Activated naive CD8-positive, alpha-beta T cell treated with anti-CD3 and anti-CD28 coated beads, Interleukin-2, amount 50 U/mL, for 16 hours (primary cell): ENCODE measurements around the gene ZSCAN21.

Experiments
- DNase-seq: peaks from one replicate; pipeline ENCODE4 v3.0.0-alpha.2; 2020; ENCODE audit warnings: low read depth, low spot score

The ZSCAN21 gene

DNA sequence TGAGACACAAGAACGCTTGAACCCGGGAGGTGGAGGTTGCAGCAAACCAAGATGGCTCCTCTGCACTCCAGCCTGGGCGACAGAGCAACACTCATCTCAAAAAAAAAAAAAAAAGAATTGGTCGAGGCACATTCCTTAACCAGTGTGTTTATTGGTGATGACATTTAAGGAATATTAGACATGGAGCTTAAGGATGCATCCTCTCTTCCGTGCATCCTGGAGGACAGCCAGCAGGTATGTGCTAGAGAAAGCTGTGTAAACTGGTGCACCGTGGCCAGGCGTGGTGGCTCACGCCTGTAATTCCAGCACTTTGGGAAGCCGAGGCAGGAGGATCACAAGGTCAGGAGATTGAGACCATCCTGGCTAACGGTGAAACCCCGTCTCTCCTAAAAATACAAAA lies 22.4 kb upstream of the ZSCAN21 start:
- no peak for DNase-seq

DNA sequence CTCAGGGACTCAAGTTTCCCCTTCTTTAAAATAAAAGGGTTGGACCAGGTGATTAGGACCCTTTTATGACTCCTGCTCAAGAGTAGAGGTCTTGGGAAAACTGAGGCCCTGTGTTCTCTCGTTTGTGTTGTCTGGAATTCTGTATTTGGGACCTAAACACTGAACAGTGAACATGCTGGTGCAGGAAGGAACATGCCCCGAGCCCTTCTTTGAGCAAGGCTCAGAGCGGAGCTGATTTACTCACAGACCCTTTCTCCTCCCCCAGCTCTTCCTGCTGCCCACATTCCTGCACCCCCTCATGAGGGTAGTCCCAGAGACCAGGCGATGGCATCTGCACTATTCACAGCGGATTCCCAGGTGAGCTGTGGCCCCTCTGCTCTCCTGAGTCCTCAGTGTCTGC lies 20.0 kb upstream of the ZSCAN21 start:
- no peak for DNase-seq

DNA sequence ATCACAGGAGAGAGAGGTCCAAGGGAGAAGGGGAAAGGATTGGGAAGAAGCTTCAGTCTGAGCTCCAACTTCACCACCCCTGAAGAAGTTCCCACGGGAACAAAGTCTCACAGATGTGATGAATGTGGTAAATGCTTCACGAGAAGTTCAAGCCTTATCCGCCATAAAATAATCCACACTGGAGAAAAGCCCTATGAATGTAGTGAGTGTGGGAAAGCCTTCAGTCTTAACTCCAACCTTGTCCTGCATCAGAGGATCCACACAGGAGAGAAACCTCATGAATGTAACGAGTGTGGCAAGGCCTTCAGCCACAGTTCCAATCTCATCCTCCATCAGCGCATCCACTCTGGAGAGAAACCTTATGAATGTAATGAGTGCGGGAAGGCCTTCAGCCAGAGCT lies 16.0 kb upstream of the ZSCAN21 start:
- DNase-seq = no peak

DNA sequence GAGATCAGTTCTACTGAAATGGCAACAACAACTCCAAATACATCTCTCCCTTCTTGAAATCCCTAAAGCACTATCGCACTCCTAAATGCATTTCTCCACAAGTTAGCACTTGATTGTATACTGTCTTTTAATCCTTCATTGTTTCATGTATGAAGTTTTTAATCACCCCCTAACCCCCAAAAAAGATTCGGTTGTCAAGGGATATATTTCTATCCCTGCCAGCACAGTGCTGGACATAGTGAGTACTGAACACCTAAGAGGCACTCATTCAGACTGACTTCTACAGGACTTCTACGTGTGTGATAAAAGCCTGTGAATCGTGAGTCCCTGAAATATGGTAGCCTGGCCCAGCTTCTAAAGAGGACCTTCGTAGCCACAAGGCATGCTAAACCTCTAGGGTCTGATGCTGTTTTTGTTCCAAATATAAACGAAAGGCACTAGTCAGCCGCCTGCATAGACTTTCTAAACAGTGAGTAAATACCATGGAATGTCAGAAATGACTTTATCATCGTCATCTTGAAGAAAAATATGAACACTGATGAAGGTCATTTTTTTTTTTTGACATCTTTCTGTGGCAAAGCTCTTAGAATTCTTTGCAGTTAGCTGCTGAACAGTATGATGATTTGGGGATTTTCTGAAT lies 14.6 kb upstream of the ZSCAN21 start:
- no peak for DNase-seq

DNA sequence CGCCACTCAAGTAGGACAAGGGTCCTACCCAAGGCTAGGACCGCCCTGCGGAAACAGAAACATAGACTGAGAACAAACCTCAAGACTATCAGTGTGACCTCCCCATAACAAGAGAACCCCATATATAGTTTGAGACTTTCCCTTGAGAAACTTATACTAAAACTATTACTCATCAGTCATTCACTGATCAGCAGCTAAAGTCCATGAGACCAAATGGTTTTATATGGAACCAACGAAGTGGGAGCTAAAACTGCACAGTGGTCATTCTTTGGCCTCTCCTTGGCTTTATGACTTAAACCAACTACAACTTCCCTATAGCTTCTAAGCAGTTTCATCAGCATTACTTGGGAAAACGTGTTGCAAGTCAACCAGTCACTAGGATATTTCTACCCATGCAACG lies 13.7 kb upstream of the ZSCAN21 start:
- no peak for DNase-seq

DNA sequence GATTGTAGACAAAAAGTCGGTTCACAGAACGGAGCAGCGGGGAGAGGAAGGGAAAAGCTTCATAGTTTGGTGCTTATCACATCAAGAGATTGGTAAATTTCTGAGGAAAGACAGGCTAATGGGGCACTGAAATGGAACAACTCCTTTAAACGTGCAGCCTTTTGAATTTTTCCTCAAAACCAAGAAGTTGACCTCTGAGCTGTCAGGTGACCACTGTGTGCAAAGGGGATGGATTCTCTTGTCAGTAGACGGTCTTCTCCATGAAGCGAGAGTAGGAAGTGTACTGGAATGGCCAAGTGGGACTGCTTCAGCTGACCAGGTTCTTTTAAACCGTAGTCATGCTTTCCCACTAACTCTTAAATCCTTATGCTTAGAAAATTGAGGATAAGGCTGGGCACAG lies 11.2 kb upstream of the ZSCAN21 start:
- DNase-seq = no peak

DNA sequence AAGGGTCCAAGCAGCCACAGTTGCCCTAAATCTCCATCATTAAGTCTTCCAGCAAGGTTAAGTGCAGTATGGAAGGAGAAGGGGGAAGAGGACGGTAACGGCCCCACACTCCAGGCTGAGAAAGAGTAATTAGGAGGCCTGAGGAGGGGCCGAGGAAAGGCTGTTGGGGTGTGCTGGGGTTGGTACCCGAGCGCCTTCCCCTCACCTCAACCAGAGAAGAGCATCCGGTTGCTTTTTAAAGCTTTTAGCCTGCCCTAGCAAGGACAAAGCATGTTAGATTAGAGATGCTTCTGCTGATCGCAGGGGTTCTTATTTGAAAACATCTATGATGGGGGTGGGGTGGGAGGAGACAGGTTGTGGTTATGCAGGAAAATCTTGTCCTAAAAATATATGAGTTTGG lies 9.0 kb upstream of the ZSCAN21 start:
- DNase-seq = no peak

DNA sequence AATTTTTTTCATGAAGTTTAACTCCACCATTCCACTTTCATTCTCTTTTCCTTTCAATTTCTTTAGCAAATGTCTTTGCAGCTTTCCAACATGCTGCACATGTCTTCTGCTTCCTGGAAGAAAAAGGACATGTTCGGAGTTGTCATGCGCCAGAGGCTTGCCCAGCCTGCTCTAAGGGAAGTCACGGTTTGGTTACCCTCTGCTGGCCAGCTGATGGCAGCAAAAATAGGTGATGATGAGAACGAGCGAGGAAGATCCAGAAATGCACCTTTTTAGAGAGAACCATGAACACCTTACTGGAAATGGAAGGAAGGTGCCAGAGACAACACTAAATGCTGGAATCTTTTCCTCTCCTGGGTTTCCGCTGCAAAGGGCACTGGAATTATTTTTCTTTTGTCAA lies 4.9 kb upstream of the ZSCAN21 start:
- no peak for DNase-seq

DNA sequence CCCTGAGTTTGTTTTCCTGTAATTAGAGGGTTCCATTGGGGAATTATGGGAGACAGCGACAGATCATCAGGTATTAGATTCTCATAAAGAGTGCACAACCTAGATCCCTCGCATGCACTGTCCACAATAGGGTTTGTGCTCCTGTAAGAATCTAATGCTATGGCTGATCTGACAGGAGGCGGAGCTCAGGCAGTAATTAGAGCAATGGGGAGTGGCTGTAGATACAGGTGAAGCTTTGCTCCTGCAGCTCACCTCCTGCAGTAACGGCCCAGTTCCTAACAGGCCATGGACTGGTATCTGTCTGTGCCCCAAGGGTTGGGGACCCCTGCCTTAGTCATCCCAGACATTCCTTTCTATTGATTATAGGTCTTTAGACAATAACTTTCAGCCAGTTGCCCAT lies 894 bp upstream of the ZSCAN21 start:
- DNase-seq = no peak

DNA sequence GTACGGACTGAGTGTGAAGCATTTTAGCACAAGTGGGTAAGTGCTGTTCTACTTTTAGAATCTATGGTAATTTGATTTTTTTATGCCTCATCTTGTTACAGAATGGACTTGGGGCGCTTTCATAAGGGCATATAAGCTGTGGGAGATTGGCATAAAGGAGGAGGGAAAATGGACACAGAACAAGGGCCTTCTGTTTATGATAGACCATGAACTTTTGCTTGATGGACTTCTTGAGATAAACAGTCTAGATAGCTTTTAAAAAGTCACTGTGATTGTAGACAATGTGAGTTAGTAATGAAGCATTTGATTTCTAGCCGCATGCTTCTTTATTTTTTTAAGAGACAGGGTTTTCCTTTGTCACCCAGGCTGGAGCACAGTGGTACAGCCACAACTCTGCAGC lies 2.0 kb downstream of the ZSCAN21 start:
- no peak for DNase-seq

DNA sequence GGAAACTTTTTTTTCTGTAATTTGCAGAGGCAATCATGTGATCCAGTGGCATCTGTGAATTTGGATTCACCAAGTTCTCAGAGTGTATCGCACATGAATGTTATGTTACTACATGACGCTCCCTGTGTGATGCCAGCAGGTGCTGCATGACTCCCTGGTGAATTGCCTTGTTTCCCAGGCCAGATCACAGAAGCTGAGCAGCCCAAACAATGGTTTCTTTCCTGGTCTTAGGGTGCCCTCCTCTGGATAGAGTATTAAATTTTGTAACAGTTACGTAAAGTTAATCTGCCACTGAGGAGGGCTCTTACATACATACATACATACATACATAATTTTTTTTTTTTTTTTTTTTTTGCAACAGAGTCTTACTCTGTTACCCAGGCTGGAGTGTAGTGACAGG lies 3.6 kb downstream of the ZSCAN21 start:
- no peak for DNase-seq

DNA sequence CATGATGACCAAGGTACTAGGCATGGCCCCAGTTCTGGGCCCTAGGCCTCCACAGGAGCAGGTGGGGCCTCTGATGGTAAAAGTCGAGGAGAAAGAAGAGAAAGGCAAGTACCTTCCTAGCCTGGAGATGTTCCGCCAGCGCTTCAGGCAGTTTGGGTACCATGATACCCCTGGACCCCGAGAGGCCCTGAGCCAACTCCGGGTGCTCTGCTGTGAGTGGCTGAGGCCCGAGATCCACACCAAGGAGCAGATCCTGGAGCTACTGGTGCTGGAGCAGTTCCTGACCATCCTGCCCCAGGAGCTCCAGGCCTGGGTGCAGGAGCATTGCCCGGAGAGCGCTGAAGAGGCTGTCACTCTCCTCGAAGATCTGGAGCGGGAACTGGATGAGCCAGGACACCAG lies 7.4 kb downstream of the ZSCAN21 start:
- no peak for DNase-seq

DNA sequence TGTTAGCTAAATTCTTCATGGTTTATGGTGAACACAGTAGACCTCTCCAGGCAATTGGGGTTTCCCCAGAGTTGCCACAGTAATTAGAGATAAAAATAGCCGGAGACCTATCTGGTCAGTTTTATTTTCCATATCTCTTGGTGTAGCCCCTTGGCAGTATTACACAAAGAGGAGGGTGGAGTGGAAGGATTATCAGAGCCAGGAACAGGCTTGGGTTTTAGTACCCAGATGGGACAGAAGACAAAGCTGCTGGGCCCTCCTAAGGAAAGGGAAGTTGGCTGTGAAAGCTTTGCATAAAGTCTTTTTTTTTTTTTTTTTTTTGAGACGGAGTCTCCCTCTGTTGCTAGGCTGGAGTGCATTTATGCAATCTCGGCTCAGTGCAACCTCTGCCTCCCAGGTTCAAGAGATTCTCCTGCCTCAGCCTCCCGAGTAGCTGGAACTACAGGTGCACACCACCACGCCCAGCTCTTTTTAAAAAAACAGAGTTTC lies 9.7 kb downstream of the ZSCAN21 start:
- DNase-seq = no peak

DNA sequence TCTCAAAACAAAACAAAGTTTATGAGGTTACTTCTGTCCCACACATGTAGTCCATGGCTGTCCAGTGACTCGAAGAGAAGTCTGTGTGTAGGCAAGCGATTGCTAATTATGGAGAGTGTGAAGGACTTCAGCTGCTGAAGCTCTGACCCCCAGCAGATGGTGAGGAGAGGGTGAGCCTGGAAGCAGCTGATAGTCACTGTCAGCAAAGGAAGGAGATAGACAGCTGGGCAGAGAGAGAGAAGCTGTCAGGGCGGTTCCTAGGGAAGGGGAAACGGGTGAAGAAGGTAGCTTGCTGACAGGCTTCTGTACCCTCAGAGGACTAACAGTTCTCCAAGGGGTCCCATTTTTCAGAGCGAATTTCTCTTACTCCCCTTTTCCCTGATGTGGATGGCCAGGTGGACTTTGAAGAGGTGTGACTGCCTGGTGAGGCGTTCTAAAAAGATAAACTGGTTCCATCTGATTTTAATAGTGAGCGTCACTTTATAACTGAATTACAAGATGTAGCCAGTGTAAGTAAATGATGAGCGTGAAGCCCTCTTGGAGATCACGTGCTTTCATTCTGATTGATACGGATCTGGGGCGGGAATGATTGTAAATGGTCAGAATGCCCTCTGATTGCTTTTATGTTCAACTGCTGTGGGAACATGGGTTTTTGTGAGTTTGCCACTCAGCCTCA lies 12.1 kb downstream of the ZSCAN21 start:
- no peak for DNase-seq

DNA sequence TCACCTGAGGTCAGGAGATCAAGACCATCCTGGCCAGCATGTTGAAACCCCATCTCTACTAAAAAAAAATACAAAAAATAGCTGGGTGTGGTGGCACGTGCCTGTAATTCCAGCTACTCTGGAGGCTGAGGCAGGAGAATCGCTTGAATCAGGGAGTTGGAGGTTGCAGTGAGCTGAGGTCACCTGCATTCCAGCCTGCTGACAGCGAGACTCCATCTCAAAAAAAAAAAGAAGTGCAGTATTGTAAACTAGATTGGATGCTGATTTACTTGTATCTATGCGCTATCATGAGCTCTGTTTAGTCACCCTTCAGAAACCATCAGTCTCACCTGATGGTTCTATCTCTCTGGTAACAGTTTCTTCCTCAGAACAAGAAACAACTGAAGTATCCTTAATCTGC lies 13.8 kb downstream of the ZSCAN21 start:
- no peak for DNase-seq

DNA sequence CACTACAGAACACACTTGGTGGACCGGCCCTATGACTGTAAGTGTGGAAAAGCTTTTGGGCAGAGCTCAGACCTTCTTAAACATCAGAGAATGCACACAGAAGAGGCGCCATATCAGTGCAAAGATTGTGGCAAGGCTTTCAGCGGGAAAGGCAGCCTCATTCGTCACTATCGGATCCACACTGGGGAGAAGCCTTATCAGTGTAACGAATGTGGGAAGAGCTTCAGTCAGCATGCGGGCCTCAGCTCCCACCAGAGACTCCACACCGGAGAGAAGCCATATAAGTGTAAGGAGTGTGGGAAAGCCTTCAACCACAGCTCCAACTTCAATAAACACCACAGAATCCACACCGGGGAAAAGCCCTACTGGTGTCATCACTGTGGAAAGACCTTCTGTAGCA lies 14.6 kb downstream of the ZSCAN21 start:
- DNase-seq = no peak

DNA sequence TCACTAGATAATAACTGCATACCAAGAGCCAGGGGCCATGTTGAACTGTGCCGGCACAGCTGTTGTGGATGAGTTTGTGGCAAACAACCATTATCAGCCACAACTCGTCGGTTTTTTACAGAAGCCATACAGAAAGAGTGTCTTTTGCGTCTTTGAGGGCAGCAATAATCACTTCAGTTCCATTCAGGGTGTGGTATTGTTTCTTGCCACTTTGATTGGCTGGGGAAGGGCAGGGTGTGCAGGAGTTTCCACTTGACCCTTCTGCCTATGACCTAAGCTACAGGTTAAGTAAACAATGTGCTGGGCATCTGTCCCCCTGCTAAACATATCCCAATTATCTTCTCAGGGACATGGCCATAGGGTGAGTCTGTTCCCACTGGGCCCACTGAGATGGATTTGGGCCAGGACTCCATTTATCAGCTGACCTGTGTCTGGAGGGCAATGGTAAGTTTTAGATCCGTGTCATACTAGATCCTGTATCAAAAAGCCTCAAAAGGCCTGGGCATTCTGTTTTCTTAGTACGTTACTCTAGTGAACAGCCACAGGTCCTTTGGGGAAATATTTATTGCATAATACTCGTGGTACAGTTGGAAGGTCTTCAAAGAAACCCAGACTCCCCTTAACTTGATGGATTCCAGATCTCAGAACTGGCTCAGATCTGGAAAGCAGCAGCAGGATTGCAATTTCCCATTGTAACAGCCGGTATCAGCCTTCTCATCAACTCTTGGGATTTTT lies 16.0 kb downstream of the ZSCAN21 start:
- no peak for DNase-seq

DNA sequence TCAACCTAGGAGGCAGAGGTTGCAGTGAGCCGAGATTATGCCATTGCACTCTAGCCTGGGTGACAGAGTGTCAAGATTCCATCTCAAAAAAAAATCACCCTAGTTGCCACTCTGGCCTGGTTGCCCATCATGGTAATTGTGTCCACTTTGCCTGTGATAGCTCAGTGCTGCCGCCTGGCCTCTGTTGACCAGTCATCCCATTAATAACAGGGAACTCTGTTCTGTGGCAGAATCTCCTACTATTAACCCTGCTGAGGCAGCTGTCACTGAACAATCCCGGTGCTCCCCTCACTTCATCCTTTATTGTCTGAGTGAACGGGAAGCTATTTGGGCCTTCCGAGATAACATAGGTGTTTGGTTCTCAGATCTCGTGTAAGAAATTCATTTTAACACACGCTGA lies 17.4 kb downstream of the ZSCAN21 start:
- DNase-seq = no peak

DNA sequence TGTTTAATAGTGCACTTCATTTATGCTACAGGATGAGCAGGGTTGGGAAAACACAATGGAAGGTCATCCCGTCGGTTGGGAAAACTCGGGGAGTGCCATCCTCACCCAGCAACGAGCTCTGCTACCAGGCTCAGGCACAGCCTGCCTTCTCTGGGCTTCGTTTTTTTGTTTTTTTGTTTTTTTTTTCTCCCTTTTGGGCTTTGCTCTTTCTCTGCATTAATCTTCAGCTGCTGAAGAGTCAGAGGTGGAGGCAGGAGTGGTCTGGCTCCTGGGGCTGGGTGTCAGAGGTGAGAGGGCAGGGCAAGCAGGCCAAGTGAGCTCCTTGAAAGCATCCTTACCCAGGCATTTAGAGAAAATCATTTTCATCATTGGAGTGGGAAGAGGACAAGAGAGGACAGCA lies 20.4 kb downstream of the ZSCAN21 start:
- no peak for DNase-seq

DNA sequence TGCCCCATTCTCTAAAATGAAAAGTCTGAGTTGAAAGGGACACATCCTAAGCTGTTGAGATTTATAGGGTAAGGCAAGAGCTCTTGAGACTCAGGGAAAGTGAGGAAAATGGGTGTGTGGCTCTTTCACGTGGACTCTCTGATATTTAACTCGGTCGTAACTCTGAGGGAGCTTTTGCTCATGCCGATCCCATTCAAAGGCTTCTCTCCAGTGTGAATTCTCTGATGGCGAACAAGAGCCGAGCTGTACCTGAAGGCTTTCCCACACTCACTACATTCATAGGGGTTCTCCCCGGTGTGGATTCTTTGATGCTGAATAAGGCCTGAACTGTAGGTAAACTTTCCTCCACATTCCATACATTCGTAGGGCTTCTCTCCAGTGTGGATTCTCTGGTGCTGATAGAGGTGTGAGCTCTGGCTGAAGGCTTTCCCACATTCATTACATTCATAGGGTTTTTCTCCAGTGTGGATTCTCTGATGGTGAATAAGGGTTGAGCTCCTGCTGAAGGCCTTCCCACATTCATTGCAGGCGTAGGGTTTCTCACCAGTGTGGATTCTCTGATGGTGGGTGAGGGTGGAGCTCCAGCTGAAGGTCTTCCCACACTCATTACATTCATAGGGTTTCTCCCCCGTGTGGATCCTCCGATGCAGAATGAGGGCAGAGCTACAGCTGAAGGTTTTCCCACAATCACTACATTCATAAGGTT lies 21.6 kb downstream of the ZSCAN21 start:
- no peak for DNase-seq

DNA sequence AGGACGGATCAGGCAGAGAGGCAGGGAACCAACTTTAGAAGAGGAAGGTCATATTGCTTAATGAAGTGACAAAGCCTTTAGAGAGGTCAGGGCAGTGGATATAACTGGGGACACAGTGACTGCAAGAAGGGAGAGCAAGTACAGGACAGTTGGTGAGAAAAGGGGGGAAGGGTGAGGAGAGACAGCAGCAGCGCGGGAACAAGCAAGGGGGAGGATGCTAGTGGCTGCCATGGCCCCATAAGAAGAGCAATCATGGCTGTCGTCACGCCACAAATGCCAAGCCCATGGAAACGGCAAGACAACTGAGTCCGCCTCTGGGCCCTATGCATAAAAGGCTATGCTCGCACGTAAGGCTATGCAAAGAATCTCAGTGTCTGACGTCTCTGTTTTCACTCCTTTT lies 22.9 kb downstream of the ZSCAN21 start:
- DNase-seq = no peak

DNA sequence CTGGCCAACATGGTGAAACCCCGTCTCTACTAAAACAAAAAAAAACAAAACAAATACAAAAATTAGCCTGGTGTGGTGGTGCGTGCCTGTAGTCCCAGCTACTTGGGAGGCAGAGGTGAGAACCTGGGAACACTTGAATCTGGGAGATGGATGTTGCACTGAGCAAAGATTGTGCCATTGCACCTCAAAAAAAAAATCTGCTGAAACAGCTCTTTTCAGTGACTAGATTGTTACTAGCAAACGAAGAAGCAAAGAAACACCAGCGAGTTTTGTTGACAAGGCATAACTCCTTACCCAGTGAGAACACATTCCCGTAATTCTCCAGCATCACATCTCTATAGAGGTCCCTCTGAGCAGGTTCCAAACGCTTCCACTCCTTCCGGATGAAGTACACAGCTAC lies 25.3 kb downstream of the ZSCAN21 start:
- DNase-seq = no peak
